Measurements from ENCODE around the gene CA11. TPM values are rescaled to one million over a fixed set of nuclear protein-coding genes. Genes with fewer than 3 reads are reported as not detected.

The CA11 gene
- total RNA-seq, 2 experiments from 2014 or later: 11.1 to 13.0 TPM

- ATAC-seq: no peak
- Mint-ChIP-seq H3K36me3 (ENCODE audit: low read depth) (no peaks in the 10 kb centered on the region), H3K27me3 (no peaks in the 10 kb centered on the region), H3K27ac (no peak within 1 kb of the TSS), H3K9me3 (no peaks in the 10 kb centered on the region), H3K4me1 (ENCODE audit: low read depth) (no peaks in the 10 kb centered on the region), H3K4me3 (no peak within 1 kb of the TSS)
- ChIA-PET POLR2A (interaction anchor here (4.8 kb wide), 1 partner anchor 11 kb away, joined by 48 read pairs; the partner anchor contains the start of genes RPL18 and SPHK2), CTCF (interaction anchor here (1.3 to 3.4 kb wide), 3 partner anchors 12 to 117 kb away, joined by 3 to 28 read pairs (median 15); no protein-coding TSS in a partner anchor)
- intact Hi-C loops (cut with micrococcal nuclease): no loop called here
- no peak for DNase-seq
- TF ChIP-seq, protein P1, sequence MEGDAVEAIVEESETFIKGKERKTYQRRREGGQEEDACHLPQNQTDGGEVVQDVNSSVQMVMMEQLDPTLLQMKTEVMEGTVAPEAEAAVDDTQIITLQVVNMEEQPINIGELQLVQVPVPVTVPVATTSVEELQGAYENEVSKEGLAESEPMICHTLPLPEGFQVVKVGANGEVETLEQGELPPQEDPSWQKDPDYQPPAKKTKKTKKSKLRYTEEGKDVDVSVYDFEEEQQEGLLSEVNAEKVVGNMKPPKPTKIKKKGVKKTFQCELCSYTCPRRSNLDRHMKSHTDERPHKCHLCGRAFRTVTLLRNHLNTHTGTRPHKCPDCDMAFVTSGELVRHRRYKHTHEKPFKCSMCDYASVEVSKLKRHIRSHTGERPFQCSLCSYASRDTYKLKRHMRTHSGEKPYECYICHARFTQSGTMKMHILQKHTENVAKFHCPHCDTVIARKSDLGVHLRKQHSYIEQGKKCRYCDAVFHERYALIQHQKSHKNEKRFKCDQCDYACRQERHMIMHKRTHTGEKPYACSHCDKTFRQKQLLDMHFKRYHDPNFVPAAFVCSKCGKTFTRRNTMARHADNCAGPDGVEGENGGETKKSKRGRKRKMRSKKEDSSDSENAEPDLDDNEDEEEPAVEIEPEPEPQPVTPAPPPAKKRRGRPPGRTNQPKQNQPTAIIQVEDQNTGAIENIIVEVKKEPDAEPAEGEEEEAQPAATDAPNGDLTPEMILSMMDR (IDR thresholded peaks at IDR 0.05): no peak
These were observed 39.3 kb downstream of the CA11 start, which contains the start of gene SPACA4 for GRCh38 chr19:48606463-48607358. Gene SPACA4, plus strand, starts transcription at chr19:48606742. Its CDS starts 237 bp downstream, at chr19:48606979.

DNA sequence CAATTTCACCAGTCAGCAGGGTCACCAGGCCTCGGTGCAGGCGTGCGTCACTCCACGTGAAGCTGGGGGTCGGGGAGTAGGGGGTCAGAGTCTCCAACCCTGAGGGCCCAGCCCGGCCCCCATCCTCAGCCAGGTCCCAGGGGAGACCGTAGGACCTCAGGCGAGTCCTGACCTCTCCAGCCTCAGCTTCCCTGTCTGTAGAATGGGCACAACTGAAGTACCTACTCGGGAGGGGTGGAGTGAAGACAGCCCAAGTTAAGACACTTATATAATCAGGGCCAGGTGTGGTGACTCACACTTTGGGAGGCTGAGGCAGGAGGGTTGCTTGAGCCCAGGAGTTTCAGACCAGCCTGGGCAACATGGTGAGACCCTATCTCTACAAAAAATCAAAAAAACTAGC is 42.1 kb downstream of the CA11 start:
- ATAC-seq: no peak

DNA sequence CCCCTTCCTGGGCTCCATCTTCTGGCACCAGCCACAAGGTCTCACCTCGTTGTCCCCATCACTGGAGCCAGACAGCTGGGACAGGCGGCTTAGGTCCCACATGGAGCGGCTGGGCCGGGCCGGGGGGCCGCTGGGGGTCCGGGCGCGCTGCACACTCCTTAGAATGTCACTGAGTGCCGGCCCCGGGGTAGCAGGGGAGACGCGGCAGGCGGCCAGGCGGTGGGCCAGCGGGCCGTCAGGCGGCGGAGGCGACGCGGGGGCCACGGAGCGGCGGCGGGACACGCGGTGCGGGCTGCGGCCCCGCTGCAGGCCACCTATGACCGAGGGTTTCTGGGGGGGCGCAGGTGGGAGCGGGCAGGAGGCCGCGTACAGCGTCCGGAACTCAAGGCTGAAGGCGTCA is 42.5 kb downstream of the CA11 start:
- CTCF ChIA-PET: interaction anchor here (1.7 to 2.8 kb wide), 2 partner anchors 14 to 17 kb away, joined by 3 to 9 read pairs; no protein-coding TSS in a partner anchor
- no peaks in the 10 kb centered on the region for H3K36me3 Mint-ChIP-seq (ENCODE audit: low read depth)
- H3K27me3 Mint-ChIP-seq: no peaks in the 10 kb centered on the region
- POLR2A ChIA-PET: interaction anchor here (2.2 kb wide), 1 partner anchor 13 kb away, joined by 6 read pairs; no protein-coding TSS in a partner anchor
- intact Hi-C loops (cut with micrococcal nuclease): no loop called here
- H3K27ac Mint-ChIP-seq: no peak overlapping the region
- ATAC-seq: no peak
- no peak for DNase-seq
- no peaks in the 10 kb centered on the region for H3K9me3 Mint-ChIP-seq
- H3K4me3 Mint-ChIP-seq: no peak overlapping the region
- TF ChIP-seq, protein P1 (IDR thresholded peaks at IDR 0.05): no peak
- H3K4me1 Mint-ChIP-seq (ENCODE audit: low read depth): no peaks in the 10 kb centered on the region

More for the DNA sequence above, 42.1 kb downstream of the CA11 start:
- DNase-seq: no peak
- Mint-ChIP-seq H3K27ac (no peak overlapping the region), H3K9me3 (no peaks in the 10 kb centered on the region), H3K27me3 (no peaks in the 10 kb centered on the region), H3K36me3 (ENCODE audit: low read depth) (no peaks in the 10 kb centered on the region), H3K4me1 (ENCODE audit: low read depth) (no peaks in the 10 kb centered on the region), H3K4me3 (no peak overlapping the region)
- ChIA-PET POLR2A (interaction anchor here (2.2 kb wide), 1 partner anchor 12 kb away, joined by 6 read pairs; no protein-coding TSS in a partner anchor), CTCF (interaction anchor here (1.7 kb wide), 1 partner anchor 17 kb away, joined by 3 read pairs; no protein-coding TSS in a partner anchor)
- TF ChIP-seq, protein P1 (IDR thresholded peaks at IDR 0.05): no peak
- intact Hi-C loops (cut with micrococcal nuclease): no loop called here

DNA sequence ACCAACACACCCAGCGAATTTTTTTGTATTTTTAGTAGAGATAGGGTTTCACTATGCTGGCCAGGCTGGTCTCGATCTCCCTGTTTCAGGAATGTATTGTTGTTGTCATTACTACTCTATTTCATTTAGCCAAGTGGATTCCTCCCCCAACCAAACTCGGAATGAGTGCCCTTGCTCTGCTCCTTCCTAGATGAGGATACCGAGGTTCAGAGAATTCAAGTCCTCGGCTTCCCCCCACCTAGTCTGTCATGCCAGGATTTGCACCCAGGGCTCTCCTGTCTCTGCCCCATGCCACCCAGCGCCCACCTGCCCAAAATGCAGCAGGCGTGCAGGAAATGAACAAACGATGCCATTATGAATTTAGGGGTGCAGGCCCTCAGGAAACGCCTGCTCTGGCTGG is 43.0 kb downstream of the CA11 start:
- H3K36me3 Mint-ChIP-seq (ENCODE audit: low read depth): no peaks in the 10 kb centered on the region
- intact Hi-C loops (cut with micrococcal nuclease): no loop called here
- no peaks in the 10 kb centered on the region for H3K9me3 Mint-ChIP-seq
- POLR2A ChIA-PET: interaction anchor here (1.3 to 2.2 kb wide), 2 partner anchors 11 to 13 kb away, joined by 3 to 6 read pairs; partner anchors contain the start of gene FAM83E
- DNase-seq (no peak), ATAC-seq (no peak)
- TF ChIP-seq, protein P1 (IDR thresholded peaks at IDR 0.05): no peak
- no peaks in the 10 kb centered on the region for H3K4me1 Mint-ChIP-seq (ENCODE audit: low read depth)
- no peak overlapping the region for H3K4me3 Mint-ChIP-seq
- no peaks in the 10 kb centered on the region for H3K27me3 Mint-ChIP-seq
- CTCF ChIA-PET: interaction anchor here (1.7 to 2.8 kb wide), 2 partner anchors 14 to 17 kb away, joined by 3 to 9 read pairs; no protein-coding TSS in a partner anchor
- H3K27ac Mint-ChIP-seq: no peak overlapping the region
